ENCODE measurements around the gene NAP1L4. TPM values are rescaled to one million over a fixed set of nuclear protein-coding genes. Genes with fewer than 3 reads are reported as not detected.

Gene NAP1L4
- total and polyA plus RNA-seq, 2 of the 4 experiments (the other 2 are of a cell fraction), result 71.5 to 80.7 TPM

DNA sequence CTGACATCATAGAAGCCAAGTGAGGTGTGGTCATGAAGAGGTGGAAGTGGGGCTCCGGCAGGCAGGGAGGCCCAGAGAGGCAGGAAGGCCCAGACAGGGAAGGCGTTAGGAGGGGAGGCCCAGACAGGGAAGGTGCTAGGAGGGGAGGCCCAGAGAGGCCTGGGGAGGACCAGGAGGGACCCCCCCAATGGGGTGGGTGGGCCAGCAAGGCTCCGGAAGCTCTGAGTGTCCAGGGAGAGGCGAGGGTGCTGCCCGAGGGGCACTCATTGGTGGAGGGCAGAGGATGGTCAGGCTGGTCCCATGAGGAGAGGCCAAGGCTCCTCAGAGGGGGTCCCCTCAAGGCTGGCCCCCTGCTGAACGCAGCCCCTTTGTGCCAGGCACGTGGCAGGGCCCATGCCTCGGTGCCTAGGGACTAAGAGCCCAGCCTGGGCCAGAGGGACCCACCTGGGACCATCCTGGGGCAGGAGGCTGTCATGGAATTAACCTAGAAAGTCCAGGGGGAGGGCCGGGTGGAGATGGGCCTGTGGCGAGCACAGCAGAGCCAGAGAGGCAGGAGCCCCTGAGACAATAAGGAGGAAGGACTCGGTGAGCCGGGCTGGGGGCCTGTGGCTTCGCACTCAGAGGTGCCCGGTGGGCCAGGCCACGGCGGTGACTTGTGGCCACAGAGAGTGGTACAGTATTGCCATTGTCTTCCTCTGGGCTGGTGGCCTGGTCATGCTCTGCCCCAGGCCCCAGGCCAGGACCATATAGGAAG is 75.1 kb downstream of the NAP1L4 start:
- no peaks in the 10 kb centered on the region for H3K9me3 ChIP-seq (ENCODE audit: control insufficient read depth, insufficient read depth, low read length)

More for the DNA sequence above, 75.1 kb downstream of the NAP1L4 start:
- Histone ChIP-seq H3K9ac (ENCODE audit: low read depth, low read length) (no peak overlapping the region), H2BK120ac (ENCODE audit: low read depth, low read length) (no peak overlapping the region), H3K4me2 (ENCODE audit: low read depth, low read length) (no peak overlapping the region), H3K9me1 (ENCODE audit: insufficient read depth, low read length) (peaks cover 6% of the 10 kb centered on the region), H3K27ac (ENCODE audit: insufficient read depth, low read length) (no peak overlapping the region), H3K4me1 (ENCODE audit: control insufficient read depth, insufficient read depth, low read length) (peaks cover 11% of the 10 kb centered on the region), H2AFZ (replicated peaks; ENCODE audit: low read length, poor library complexity) (no peak overlapping the region), H2AK5ac (ENCODE audit: low read depth, low read length) (no peak overlapping the region), H3K23ac (ENCODE audit: low read depth, low read length) (no peak overlapping the region), H2BK15ac (ENCODE audit: low read depth, low read length) (no peak overlapping the region), H2BK20ac (ENCODE audit: low read depth, low read length) (no peak overlapping the region), H3K4ac (ENCODE audit: low read depth, low read length) (no peak overlapping the region), H3K27me3 (ENCODE audit: control insufficient read depth, insufficient read depth, low read length) (no peaks in the 10 kb centered on the region), H4K5ac (ENCODE audit: low read depth, low read length) (no peak overlapping the region), H3K18ac (ENCODE audit: low read depth, low read length) (no peak overlapping the region), H4K20me1 (ENCODE audit: insufficient read depth, low read length) (no peaks in the 10 kb centered on the region; the same call in 1 of the 2 replicates), H3K56ac (ENCODE audit: extremely low read depth, insufficient read depth, low read length) (no peak overlapping the region), H3K36me3 (ENCODE audit: control insufficient read depth, insufficient read depth, low read length) (no peaks in the 10 kb centered on the region), H3K14ac (replicated peaks; ENCODE audit: low read depth, low read length) (no peak overlapping the region), H4K8ac (ENCODE audit: low read depth in 2 of 2, low read length in 2 of 2) (no peak overlapping the region), H3K4me3 (ENCODE audit: insufficient read depth, low read depth, low read length) (no peak overlapping the region), H3K79me1 (ENCODE audit: low read depth in 1 of 2, low read length in 2 of 2) (peaks cover 0 to 7% of the 10 kb centered on the region in 2 experiments; a peak in 1 of 4 replicates), H2BK5ac (ENCODE audit: low read depth, low read length, poor library complexity, severe bottlenecking) (no peak overlapping the region), H2AK9ac (replicated peaks; ENCODE audit: low read depth, low read length, poor library complexity) (no peak overlapping the region), H4K91ac (ENCODE audit: insufficient read depth, low read depth, low read length) (no peak overlapping the region)
- ChIA-PET CTCF (no interaction called here), POLR2A (ENCODE audit: unreplicated experiment) (no interaction called here)
- ATAC-seq (ENCODE audit: low read depth), result no peak
- TF ChIP-seq RFX5 (IDR thresholded peaks at IDR 0.05; ENCODE audit: low read depth, low read length) (no peak), ELK1 (IDR thresholded peaks at IDR 0.05; ENCODE audit: borderline replicate concordance, low read depth, low read length) (no peak), SMC3 (IDR thresholded peaks at IDR 0.05; ENCODE audit: low read depth, low read length) (no peak), MAZ (IDR thresholded peaks at IDR 0.05; ENCODE audit: borderline replicate concordance, low read depth, low read length) (no peak), NFE2L2 (IDR thresholded peaks at IDR 0.05; ENCODE audit: low read depth, low read length) (no peak), MXI1 (IDR thresholded peaks at IDR 0.05; ENCODE audit: borderline replicate concordance, low read depth, low read length) (no peak), CTCF (conservative IDR thresholded peaks at IDR 0.05; ENCODE audit: low read depth, low read length) (no peak), CEBPB (IDR thresholded peaks at IDR 0.05; ENCODE audit: low read depth, low read length) (no peak), RCOR1 (IDR thresholded peaks at IDR 0.05; ENCODE audit: insufficient replicate concordance, low read length) (no peak), MAFK (IDR thresholded peaks at IDR 0.05; ENCODE audit: low read depth, low read length) (no peak), FOS (IDR thresholded peaks at IDR 0.05; ENCODE audit: low read depth, low read length) (no peak), BHLHE40 (IDR thresholded peaks at IDR 0.05; ENCODE audit: low read depth, low read length) (no peak), RAD21 (IDR thresholded peaks at IDR 0.05; ENCODE audit: low read length) (no peak), CHD1 (IDR thresholded peaks at IDR 0.05; ENCODE audit: low read depth, low read length) (no peak), POLR2A (IDR thresholded peaks at IDR 0.05; ENCODE audit: low read depth, low read length) (no peak)
- TF ChIP-seq, protein P1, sequence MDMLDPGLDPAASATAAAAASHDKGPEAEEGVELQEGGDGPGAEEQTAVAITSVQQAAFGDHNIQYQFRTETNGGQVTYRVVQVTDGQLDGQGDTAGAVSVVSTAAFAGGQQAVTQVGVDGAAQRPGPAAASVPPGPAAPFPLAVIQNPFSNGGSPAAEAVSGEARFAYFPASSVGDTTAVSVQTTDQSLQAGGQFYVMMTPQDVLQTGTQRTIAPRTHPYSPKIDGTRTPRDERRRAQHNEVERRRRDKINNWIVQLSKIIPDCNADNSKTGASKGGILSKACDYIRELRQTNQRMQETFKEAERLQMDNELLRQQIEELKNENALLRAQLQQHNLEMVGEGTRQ (IDR thresholded peaks at IDR 0.05; ENCODE audit: low read depth, low read length), result no peak
- dilution Hi-C loops (cut with HindIII; ENCODE audit: low sequenced_read_pairs, unreplicated experiment) (no loop called here), in situ Hi-C loops (cut with MboI; ENCODE audit: low sequenced_read_pairs) (no loop called here), intact Hi-C loops (cut with micrococcal nuclease) (no loop called here)
- 84% methylated on average over 8 of the region's 16 CpGs; no CpG with 5 or more reads in 1 of the 2 experiments for WGBS, 2 experiments (ENCODE audit: extremely low coverage in 2 of 2, insufficient read length in 1 of 2)
- DNase-seq, result no peak
- BruUV-seq (replicated peaks), result no TSS peak

All from IMR-90 (cell line).